Melanocyte of skin (primary cell): ENCODE data around the gene ST6GAL2. TPM values are rescaled to one million over a fixed set of nuclear protein-coding genes. Genes with fewer than 3 reads are reported as not detected.

Source experiments
- total RNA-seq, 2 donors: library from RNA; depleted of rRNA; stranded (reverse); fragments of >200 nt; gene quantifications; 2 replicates each; pipeline ENCODE4 v1.2.3, GENCODE V29; 2012

Gene ST6GAL2, protein sequence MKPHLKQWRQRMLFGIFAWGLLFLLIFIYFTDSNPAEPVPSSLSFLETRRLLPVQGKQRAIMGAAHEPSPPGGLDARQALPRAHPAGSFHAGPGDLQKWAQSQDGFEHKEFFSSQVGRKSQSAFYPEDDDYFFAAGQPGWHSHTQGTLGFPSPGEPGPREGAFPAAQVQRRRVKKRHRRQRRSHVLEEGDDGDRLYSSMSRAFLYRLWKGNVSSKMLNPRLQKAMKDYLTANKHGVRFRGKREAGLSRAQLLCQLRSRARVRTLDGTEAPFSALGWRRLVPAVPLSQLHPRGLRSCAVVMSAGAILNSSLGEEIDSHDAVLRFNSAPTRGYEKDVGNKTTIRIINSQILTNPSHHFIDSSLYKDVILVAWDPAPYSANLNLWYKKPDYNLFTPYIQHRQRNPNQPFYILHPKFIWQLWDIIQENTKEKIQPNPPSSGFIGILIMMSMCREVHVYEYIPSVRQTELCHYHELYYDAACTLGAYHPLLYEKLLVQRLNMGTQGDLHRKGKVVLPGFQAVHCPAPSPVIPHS
- not detected for total RNA-seq

DNA sequence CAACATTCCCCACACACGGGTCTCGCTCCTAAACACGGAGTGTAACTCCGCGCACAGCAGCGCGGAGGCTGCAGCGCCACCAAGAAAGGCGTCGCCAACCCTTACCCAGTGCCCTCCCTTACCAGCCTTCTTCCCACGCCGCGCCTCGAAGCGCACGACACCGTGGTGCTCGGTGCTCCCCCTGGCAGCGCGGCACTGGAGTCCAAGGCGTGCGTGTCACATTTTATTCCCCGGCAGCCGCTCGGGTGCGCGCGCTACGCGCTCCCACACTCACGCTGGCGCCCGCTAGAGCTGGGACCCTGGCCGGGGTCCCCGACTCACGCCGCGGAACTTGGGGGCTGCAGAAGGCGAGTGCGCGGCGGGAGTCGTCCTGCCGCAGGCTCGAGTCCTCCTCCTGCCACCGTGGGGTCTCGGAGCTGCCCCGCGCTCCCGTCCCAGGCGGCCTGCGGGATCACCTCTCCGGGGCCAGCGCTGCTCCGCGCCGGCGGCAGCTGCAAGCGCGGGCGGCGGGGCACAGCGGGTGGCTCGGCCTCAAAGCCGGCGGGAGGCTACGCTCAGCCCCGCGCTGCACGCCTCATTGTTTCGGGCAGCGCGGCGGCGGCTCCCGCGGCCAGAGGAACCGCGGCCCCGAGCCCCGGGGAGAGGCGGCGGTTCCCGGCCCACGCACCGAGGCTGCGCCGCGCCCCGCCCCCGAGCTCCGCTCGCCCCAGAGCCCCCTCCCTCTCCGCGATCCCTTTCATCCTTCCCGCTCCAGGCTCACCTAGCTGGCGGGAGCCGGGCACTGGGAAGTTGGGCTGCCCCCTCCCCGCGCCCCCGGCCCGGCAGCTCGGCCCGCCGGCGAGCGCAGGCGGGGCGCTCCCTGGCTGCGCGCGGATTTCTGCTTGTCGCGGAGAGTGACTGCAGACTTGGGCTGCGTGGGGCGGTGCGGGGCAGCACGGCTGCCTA, at the start of gene ST6GAL2:
Gene ST6GAL2 (minus strand): TSS at position 197 of the 945 bp plus-strand sequence. CDS start 42,190 bp downstream, outside the sequence.

